HG03460 (cell line): ENCODE measurements around the gene BBOX1.
"Not testable (repeated sequence)": the region's sequence is repeated elsewhere in the genome, so short reads cannot be mapped to it uniquely, and the experiment has no call there.

Experiments used
- ATAC-seq: cut with Tn5 transposase; IDR thresholded peaks from one replicate; pipeline ENCODE4 v1.9.1; 2021; ENCODE audit not compliant: unreplicated experiment

The BBOX1 gene

GRCh38 chr11:27119396-27119795 lies 78.8 kb downstream of the BBOX1 start:
- ATAC-seq = no peak

DNA sequence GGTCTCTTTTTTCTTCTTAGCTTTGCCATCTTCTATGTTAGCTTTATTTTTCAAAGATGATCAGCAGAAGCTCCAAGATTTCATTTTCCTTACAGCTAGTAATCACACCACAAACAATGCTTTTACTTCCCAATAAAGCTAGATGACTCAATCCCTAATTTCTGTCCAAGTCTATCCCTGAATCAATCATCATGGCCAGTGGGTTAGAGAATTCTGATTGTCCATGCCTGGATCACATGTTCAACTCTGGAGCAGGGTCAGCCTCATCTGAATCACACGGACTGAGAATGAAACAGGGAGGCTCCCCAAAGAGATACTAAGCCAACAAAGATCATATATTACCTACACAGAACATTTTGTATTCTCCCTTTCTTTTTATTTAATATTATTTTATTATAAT lies 79.6 kb downstream of the BBOX1 start:
- ATAC-seq = no peak

DNA sequence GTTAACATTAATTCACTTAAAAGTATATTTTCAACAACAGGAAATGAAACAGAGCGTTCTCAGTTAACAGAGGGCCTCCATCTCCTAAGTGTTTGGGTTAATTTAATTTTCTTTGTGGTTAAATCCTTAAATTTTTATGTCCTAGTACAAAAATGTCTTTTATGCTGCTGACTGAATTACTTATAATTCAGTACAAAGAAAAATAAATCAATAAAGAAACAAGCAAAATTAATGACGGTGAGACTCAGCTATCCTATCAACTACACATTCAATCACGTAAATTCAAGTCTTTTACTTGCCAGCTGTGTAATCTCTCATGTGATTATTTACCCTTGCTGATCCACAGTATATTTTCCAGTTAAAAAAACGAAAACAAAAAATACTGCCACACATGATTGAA lies 81.4 kb downstream of the BBOX1 start:
- no peak for ATAC-seq

GRCh38 chr11:27124514-27125264 lies 84.1 kb downstream of the BBOX1 start:
- no peak for ATAC-seq

DNA sequence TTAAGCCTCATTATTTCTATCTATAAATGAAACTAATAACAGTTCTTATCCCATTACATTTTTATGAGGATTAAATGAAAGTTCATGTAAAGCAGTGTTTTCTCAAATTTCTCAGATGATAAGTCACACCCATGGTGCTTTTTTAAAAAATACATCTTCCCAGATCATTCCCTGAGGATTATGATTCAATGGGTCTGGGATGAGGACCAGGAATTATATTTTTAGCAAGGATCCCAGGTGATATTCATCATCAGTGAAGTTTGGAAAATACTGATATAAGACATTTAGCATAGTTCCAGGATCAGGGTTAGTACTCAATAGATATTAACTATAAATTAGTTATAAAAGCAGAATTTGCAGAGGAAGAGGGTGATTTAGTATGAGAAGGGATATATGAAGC lies 89.1 kb downstream of the BBOX1 start:
- no peak for ATAC-seq

DNA sequence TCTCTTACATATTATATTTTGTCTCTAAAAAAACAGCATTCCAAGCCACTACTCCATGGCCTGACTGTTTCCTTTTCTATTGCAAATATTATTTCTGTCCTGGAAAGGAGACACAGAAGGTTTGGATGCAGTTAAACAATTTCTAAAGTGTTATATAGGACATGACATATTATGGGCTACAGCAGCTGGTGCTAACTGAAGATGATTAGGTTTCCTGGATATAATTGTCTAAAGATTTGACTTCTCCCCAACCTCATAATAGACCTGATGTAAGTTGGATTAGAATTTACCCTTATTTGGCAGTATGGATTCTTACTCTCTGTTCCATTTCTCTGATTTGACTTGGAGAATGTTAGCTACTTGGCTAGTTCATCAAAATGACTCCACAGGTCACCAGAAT lies 90.2 kb downstream of the BBOX1 start:
- ATAC-seq = no peak

GRCh38 chr11:27135924-27136329 lies 95.3 kb downstream of the BBOX1 start:
- ATAC-seq = not testable (repeated sequence)

GRCh38 chr11:27138716-27139115 lies 98.1 kb downstream of the BBOX1 start:
- ATAC-seq = no peak

DNA sequence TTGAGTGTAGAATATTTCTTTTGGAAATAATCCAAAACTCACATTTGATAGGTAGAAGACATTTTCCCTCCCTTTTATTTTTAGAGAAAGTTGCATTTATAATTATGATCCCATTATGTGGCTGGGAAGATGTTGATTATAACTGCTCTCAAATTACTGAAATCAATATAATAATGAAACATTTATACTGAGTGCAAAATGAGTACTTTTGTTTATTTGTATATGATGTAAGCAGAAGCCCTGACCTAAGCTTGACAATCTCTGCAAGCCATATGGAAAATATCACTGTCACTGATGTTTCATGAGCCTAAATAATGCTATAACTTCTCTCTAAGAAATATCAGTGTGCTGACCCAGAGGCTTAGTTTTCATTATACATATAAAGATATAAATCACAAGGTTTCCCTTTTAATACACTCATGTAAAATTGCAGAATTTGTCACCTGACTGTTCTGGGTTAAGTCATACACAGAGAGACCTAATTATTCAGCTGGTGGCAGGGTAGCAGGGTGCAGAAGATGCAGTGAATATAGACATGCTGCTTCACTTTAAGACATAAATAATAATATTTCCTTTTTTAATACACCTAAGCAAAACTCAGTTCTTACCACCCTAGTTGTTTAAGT lies 99.2 kb downstream of the BBOX1 start:
- no peak for ATAC-seq

DNA sequence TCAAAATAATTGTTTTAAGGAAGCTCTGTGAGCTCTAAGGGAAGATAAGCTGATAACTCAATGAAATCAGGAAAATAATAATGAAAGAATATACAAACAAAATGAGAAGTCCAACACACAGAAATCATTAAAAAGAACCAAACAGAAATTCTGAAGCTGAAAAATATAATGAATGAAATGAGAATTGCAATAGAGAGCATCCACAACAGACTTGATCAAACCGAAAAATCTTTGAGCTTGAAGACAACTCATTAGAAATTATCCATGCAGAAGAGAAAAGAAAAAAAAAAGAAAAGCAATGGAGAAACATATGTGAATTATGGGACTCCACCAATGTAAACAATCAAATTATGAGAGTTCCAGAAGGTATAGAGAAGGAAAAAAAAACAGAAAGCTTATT lies 101.0 kb downstream of the BBOX1 start:
- ATAC-seq = no peak

DNA sequence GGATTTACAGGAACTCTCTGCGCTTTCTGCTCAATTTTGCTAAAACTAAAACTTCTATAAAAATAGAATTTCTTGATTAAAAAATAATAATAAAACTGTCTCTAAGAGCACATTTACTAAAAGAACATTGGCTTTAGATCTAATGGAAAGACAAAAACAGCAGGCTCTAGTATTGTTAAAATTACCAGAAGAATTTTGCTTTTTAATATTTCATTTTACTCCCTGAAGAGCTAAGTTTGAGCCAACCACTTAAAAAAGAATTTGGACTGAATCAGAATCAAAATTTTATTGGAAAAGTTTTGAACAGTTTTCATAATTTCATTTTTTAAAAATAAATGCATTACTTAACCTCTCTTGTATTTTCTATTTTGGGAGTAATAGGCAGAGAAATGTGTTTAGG lies 107.3 kb downstream of the BBOX1 start:
- no peak for ATAC-seq

GRCh38 chr11:27148506-27148905 lies 107.9 kb downstream of the BBOX1 start:
- ATAC-seq = no peak

GRCh38 chr11:27150098-27150497 lies 109.5 kb downstream of the BBOX1 start:
- ATAC-seq = no peak

DNA sequence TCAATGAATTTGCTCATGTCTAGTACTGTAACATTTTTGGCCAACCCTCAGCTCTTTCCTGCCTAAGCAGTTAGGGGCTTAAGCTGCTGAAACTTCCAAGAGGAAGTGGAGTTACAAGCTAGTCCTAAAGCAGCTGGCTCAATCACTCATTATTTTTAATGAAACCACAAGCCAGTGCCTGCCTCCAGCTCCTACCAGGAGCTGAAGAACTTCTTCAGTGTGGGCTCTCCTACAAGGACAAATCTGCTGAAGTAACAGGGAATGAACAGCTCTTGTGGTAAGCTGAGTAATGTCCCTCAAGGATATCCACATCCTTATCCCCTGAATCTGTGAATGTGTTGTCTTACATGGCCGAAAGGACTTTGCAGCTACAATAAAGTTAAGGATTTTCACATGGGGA lies 112.5 kb downstream of the BBOX1 start:
- no peak for ATAC-seq

- peak; percentile 75 for ATAC-seq
Measured at GRCh38 chr11:27158456-27159334, 118.1 kb downstream of the BBOX1 start.

DNA sequence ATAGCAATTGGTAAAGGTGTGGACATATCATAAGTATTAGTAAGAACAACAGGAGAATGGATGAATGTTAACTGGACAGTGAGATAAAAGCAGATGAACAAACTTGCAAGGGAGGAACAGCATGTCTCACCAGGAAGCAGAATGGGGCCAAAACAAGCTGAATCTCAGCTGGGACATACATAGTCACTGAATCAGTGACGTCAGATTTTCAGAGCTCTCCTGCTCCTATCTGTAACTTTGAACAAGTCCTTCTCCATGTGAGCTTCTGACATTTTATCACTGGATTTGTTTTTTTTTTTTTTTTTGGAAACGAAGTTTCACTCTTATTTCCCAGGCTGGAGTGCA lies 118.7 kb downstream of the BBOX1 start:
- ATAC-seq = no peak

DNA sequence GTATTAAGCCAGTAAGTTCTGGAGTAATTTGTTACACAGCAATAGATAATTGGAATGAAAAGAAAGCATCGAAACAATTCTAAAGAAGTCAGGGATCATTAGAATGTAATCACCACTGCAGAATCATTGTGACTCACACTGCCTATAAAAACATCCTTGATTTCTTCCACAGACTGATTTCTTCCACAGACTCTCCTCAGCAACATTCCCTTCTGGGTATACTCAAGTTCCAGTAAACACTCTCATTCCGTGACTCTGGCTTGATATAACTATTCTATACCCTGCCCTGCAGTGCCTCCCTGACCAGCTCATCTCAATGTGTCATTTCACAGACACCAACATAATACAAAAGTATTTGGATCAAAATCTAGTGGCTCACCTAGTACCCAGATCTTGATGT lies 120.5 kb downstream of the BBOX1 start:
- no peak for ATAC-seq

GRCh38 chr11:27162237-27162636 lies 121.6 kb downstream of the BBOX1 start:
- no peak for ATAC-seq

DNA sequence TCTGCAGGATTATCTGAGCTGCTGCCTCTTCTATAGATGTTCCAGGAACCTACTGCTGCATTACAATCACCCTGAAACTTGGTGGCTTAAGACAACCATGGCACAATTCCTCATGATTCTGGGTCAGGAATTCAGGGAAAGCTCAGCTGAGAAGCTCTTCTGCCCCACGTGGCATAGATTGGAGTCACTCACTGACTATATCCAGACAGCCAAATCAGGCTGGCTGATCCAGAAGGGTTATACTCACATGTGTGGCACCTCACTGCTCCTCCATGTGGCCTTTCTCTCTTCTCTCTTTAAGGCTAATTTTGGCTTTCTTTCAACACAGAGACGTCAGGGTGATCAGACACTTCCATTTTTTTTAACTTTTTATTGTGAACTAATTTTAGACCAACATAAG lies 125.5 kb downstream of the BBOX1 start:
- no peak for ATAC-seq

DNA sequence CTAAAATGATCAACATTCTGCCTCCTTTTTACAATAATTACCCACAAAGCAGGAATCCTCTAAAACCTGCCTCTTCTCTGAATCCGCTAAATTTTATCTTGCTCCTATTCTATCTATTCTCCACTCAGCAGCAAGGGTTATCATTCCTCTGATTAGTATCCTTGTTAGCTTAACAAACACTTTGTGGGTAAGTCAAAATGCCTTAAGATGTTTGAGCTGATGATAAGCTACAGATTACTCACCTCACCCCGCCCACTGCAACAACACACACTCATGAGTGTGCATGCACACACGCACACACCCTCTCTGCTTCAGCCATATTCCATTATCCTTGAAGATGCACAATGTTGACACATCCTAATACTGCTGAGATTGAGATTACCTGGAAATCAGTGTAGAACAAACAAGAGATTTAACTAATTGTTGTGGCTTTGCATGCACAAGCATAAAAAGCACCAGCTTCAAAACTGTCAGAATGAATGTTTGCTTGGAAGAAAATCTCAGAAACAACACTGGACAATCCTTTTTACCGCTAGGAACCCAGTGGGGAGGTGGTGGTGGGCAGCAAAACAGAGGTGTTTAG lies 130.9 kb downstream of the BBOX1 start:
- ATAC-seq = no peak

DNA sequence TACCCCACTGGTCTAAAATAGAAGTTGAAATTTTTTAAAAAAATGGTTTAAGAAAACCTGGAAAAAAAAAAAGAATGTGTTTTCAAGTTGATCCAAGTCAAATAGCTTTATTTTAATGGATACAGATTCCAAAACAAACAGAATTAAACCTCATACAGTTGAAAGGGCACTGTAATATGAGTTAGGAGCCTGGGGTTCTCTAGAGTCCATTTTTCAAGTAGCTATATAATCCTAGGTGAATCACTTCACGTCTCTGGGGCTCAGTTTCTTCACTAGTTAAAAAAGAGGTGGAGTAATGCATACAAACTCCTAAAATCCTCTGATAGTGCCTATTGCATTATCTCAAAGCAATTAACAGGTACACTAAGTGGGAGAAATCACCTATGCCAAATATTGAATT lies 132.9 kb downstream of the BBOX1 start:
- no peak for ATAC-seq

- ATAC-seq = no peak
Measured at GRCh38 chr11:27174021-27174420, 133.4 kb downstream of the BBOX1 start.
